ENCODE results near the gene PISD. TPM values are rescaled to one million over a fixed set of nuclear protein-coding genes. Genes with fewer than 3 reads are reported as not detected.

Gene PISD
- total RNA-seq, 2 donors from 2014 or later, result 39.1 to 43.4 TPM

- Mint-ChIP-seq H3K9me3 (no peaks in the 10 kb centered on the region), H3K27ac (peak overlapping the region; percentile 5), H3K36me3 (ENCODE audit: low read depth) (peaks cover 33% of the 10 kb centered on the region), H3K4me3 (no peak overlapping the region), H3K4me1 (no peaks in the 10 kb centered on the region), H3K27me3 (ENCODE audit: insufficient read depth) (no peaks in the 10 kb centered on the region)
- no peaks in the 10 kb centered on the region for H3K9me3 ChIP-seq (ENCODE audit: control insufficient read depth, low read length)
- H3K4me3 ChIP-seq (ENCODE audit: low read length), result no peak overlapping the region
- H3K27me3 ChIP-seq (ENCODE audit: control insufficient read depth, insufficient read depth, low read length, poor library complexity, severe bottlenecking), result no peaks in the 10 kb centered on the region
- peak; percentile 46 for DNase-seq
- H3K4me1 ChIP-seq (ENCODE audit: control insufficient read depth, insufficient read depth, low read length), result no peaks in the 10 kb centered on the region
- 94 to 98% methylated on average over 4 to 9 of the region's 9 CpGs for WGBS, 2 experiments (ENCODE audit: insufficient coverage in 1 of 2, insufficient read length in 1 of 2)
- no peak overlapping the region for H3K9ac ChIP-seq (ENCODE audit: extremely low read depth, low read length, poor library complexity, severe bottlenecking)
- peaks cover 33% of the 10 kb centered on the region for H3K36me3 ChIP-seq (ENCODE audit: control insufficient read depth, insufficient read depth, low read length)
- H3K27ac ChIP-seq (ENCODE audit: low read depth, low read length), result no peak overlapping the region
- no peak for TF ChIP-seq CTCF (conservative IDR thresholded peaks at IDR 0.05)
Measured at GRCh38 chr22:31616315-31616980, 45.6 kb downstream of the PISD start.

- Mint-ChIP-seq H3K4me3 (no peak overlapping the region), H3K36me3 (ENCODE audit: low read depth) (peaks cover 31% of the 10 kb centered on the region), H3K4me1 (no peaks in the 10 kb centered on the region), H3K9me3 (no peaks in the 10 kb centered on the region), H3K27me3 (ENCODE audit: insufficient read depth) (no peaks in the 10 kb centered on the region), H3K27ac (peak overlapping the region; percentile 79)
- DNase-seq, result peak; percentile 41
- H3K9me3 ChIP-seq (ENCODE audit: control insufficient read depth, low read length), result no peaks in the 10 kb centered on the region
- no peak for TF ChIP-seq CTCF (conservative IDR thresholded peaks at IDR 0.05)
- H3K36me3 ChIP-seq (ENCODE audit: control insufficient read depth, insufficient read depth, low read length), result peaks cover 28% of the 10 kb centered on the region
- H3K27ac ChIP-seq (ENCODE audit: low read depth, low read length), result no peak overlapping the region
- no peak overlapping the region for H3K9ac ChIP-seq (ENCODE audit: extremely low read depth, low read length, poor library complexity, severe bottlenecking)
- no peaks in the 10 kb centered on the region for H3K4me1 ChIP-seq (ENCODE audit: control insufficient read depth, insufficient read depth, low read length)
- no peaks in the 10 kb centered on the region for H3K27me3 ChIP-seq (ENCODE audit: control insufficient read depth, insufficient read depth, low read length, poor library complexity, severe bottlenecking)
- H3K4me3 ChIP-seq (ENCODE audit: low read length), result no peak overlapping the region
- 88 to 90% methylated on average over 2 to 4 of the region's 4 CpGs for WGBS, 2 experiments (ENCODE audit: insufficient coverage in 1 of 2, insufficient read length in 1 of 2)
Measured at GRCh38 chr22:31615940-31616314, 46.1 kb downstream of the PISD start.

GRCh38 chr22:31615491-31615860 is 46.5 kb downstream of the PISD start:
- Histone ChIP-seq H3K9ac (ENCODE audit: extremely low read depth, low read length, poor library complexity, severe bottlenecking) (no peak overlapping the region), H3K27me3 (ENCODE audit: control insufficient read depth, insufficient read depth, low read length, poor library complexity, severe bottlenecking) (no peaks in the 10 kb centered on the region), H3K27ac (ENCODE audit: low read depth, low read length) (no peak overlapping the region), H3K36me3 (ENCODE audit: control insufficient read depth, insufficient read depth, low read length) (peaks cover 24% of the 10 kb centered on the region), H3K9me3 (ENCODE audit: control insufficient read depth, low read length) (no peaks in the 10 kb centered on the region), H3K4me3 (ENCODE audit: low read length) (no peak overlapping the region), H3K4me1 (ENCODE audit: control insufficient read depth, insufficient read depth, low read length) (no peaks in the 10 kb centered on the region)
- H3K4me1 Mint-ChIP-seq, result no peaks in the 10 kb centered on the region
- H3K27ac Mint-ChIP-seq, result peak overlapping the region; percentile 79
- no peaks in the 10 kb centered on the region for H3K9me3 Mint-ChIP-seq
- no peak overlapping the region for H3K4me3 Mint-ChIP-seq
- no peaks in the 10 kb centered on the region for H3K27me3 Mint-ChIP-seq (ENCODE audit: insufficient read depth)
- WGBS, 2 experiments (ENCODE audit: insufficient coverage in 1 of 2, insufficient read length in 1 of 2), result 88 to 100% methylated on average over 3 to 4 of the region's 4 CpGs
- DNase-seq, result peak; percentile 41
- TF ChIP-seq CTCF (conservative IDR thresholded peaks at IDR 0.05), result no peak
- H3K36me3 Mint-ChIP-seq (ENCODE audit: low read depth), result peaks cover 28% of the 10 kb centered on the region
